AG09309 (cell line): Measurements from ENCODE around the gene RPS2.

Experiments used
- DNase-seq: peaks from one replicate; pipeline ENCODE4 v3.0.0-alpha.2; 2010; ENCODE audit warnings: low read depth
- H3K4me3 ChIP-seq: 2 replicates; pipeline ENCODE4 v1.5.1; 2011; ENCODE audit warnings: mild to moderate bottlenecking, low read depth, low read length, moderate library complexity; ENCODE audit not compliant: control insufficient read depth
- CTCF ChIP-seq: IDR thresholded peaks from 2 replicates; pipeline ENCODE4 v1.5.1; 2011; ENCODE audit warnings: mild to moderate bottlenecking, low read depth, low read length, inconsistent platforms; ENCODE audit not compliant: insufficient read depth, control insufficient read depth; ENCODE audit errors: missing control alignments

The RPS2 gene

GRCh38 chr16:2008009-2008526, 43.4 kb upstream of the RPS2 start:
- peak overlapping the region; percentile 56 for H3K4me3 ChIP-seq
- TF ChIP-seq CTCF = no peak
- peak; percentile 68 for DNase-seq

DNA sequence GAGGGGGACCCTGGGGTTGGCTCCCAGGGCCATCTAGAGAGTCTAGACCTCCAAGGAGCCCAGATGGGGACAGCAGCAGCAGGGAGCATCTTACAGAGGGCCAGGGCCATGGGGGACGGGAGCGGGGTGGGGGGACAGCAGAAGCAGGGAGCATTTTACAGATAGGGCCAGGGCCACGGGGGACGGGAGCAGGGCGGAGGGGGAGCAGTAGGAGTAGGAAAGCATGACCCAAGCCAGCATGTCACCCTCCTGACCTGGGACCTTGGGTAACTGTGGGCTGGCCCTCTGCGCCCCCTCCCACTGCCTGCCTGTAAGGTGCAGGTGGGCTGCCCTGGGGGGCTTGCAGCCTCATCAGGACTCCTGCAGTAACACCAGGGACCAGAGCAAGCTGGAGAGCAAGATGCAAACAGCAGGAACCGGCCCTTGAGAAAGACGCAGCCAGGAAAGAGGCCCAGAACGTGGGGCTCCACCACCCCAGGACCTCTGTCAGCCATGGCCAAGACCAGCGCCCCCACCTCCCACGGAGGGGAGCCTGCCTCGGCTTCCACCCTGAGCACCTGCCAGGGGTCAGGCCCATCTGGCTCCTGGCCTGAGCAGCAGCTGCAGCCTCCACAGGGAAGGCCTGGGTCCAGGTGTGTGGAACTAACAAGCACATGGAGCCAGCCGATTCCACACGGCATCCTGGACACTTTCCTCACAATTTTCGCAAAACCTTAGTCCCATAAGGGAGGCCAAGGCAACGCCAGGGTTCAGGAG, 42.6 kb upstream of the RPS2 start:
- no peak for DNase-seq

DNA sequence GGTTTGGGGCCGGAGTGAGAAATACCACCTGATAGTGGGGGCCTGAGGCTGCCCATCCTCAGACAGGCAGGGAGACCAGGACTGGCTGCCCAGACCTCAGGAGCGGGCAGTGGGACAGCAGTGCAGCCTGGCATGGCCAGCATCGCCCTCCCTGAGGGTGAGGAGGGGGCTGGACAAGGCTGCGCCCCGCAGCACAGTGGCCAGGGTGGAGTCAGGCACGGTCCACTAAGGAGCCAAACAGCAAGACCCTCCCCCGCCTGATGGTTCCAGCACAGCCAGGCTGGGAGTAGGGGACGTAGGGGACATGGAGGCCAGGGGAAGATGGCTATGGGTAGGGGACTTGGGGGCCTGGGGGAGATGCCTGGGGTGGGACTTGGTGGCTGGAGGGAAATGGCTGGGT, 41.7 kb upstream of the RPS2 start:
- DNase-seq = no peak
- no peak overlapping the region for H3K4me3 ChIP-seq
- TF ChIP-seq CTCF = no peak

More for the DNA sequence above, 42.6 kb upstream of the RPS2 start:
- H3K4me3 ChIP-seq = peak overlapping the region; percentile 56
- TF ChIP-seq CTCF = no peak

DNA sequence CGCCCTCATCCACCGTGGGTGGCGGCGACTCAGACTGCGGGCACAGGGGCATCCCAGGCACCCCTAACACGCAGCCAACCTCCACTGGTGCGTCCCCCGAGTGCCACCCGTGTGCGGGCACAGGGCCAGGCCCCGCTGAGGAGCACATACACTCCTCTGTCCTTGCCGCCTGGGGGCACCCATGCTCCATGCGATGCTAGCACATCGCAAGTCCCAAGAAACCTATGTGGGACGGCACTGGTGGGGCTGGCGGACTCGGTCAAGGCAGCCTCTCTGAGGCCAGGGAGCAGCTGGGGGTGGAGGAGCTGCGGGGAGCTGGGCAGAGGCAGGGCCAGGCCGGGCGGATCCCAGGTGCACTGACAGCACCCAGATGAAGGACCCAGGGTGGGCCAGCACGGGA, 41.0 kb upstream of the RPS2 start:
- DNase-seq = no peak
- H3K4me3 ChIP-seq = no peak overlapping the region
- TF ChIP-seq CTCF = no peak

GRCh38 chr16:2004795-2005517, 40.3 kb upstream of the RPS2 start:
- DNase-seq = no peak
- H3K4me3 ChIP-seq = no peak overlapping the region
- TF ChIP-seq CTCF = no peak

- peak; percentile 91 for TF ChIP-seq CTCF
- H3K4me3 ChIP-seq = no peak overlapping the region
- DNase-seq = no peak
Observed at GRCh38 chr16:2003827-2004641, 39.4 kb upstream of the RPS2 start.
